MM.1S (cell line): ENCODE results near the gene SH2D1B.

Source experiments
- DNase-seq: peaks from one replicate; pipeline ENCODE4 v3.0.0-alpha.2; 2015
- H2AFZ ChIP-seq: fragments of 300-600 bp; sonication (generic); 2 replicates; pipeline ENCODE4 v1.6.0; 2016; ENCODE audit warnings: antibody characterized with exemption, low read length
- H3F3A ChIP-seq: fragments of 300-600 bp; sonication (generic); 2 replicates; pipeline ENCODE4 v1.6.1; 2016; ENCODE audit warnings: mild to moderate bottlenecking, antibody characterized with exemption, low read length, moderate library complexity, mixed read lengths; ENCODE audit not compliant: insufficient read depth
- H3K27ac ChIP-seq: fragments of 300-600 bp; sonication (generic); 2 replicates; pipeline ENCODE4 v1.5.1; 2016; ENCODE audit warnings: mild to moderate bottlenecking, low read length
- H3K27me3 ChIP-seq: fragments of 300-600 bp; sonication (generic); replicated peaks from 2 replicates; pipeline ENCODE4 v1.6.0; 2016; ENCODE audit warnings: low read length; ENCODE audit not compliant: insufficient read depth
- H3K36me3 ChIP-seq: fragments of 300-600 bp; sonication (generic); replicated peaks from 2 replicates; pipeline ENCODE4 v1.6.1; 2016; ENCODE audit warnings: mild to moderate bottlenecking, low read length, mixed read lengths; ENCODE audit not compliant: insufficient read depth
- H3K4me1 ChIP-seq: fragments of 300-600 bp; sonication (generic); 2 replicates; pipeline ENCODE4 v1.6.1; 2016; ENCODE audit warnings: low read length, mixed read lengths
- H3K4me2 ChIP-seq: fragments of 300-600 bp; sonication (generic); 2 replicates; pipeline ENCODE4 v1.6.0; 2016; ENCODE audit warnings: low read depth, low read length
- H3K4me3 ChIP-seq: fragments of 300-600 bp; sonication (generic); 2 replicates; pipeline ENCODE4 v1.5.1; 2016; ENCODE audit warnings: low read length, mixed read lengths
- H3K79me2 ChIP-seq: fragments of 300-600 bp; sonication (generic); 2 replicates; pipeline ENCODE4 v1.6.1; 2016; ENCODE audit warnings: mixed run types, low read length, mixed read lengths
- H3K9ac ChIP-seq: fragments of 300-600 bp; sonication (generic); 2 replicates; pipeline ENCODE4 v1.6.1; 2016; ENCODE audit warnings: low read length, mixed read lengths
- H3K9me2 ChIP-seq: fragments of 300-600 bp; sonication (generic); replicated peaks from 2 replicates; pipeline ENCODE4 v1.6.1; 2016; ENCODE audit warnings: mild to moderate bottlenecking, low read length, mixed read lengths; ENCODE audit not compliant: insufficient read depth
- H3K9me3 ChIP-seq: fragments of 300-600 bp; sonication (generic); replicated peaks from 2 replicates; pipeline ENCODE4 v1.6.1; 2016; ENCODE audit warnings: mild to moderate bottlenecking, low read length, mixed read lengths; ENCODE audit not compliant: insufficient read depth
- H4K20me1 ChIP-seq: fragments of 300-600 bp; sonication (generic); 2 replicates; pipeline ENCODE4 v1.6.1; 2016; ENCODE audit warnings: mild to moderate bottlenecking, low read length, moderate library complexity, mixed read lengths; ENCODE audit not compliant: insufficient read depth
- CTCF ChIP-seq: fragments of 300-600 bp; sonication (generic); IDR thresholded peaks from 2 replicates; pipeline ENCODE4 v1.5.1; 2016; ENCODE audit warnings: antibody characterized with exemption, low read length, mixed read lengths
- EZH2 ChIP-seq: fragments of 300-600 bp; sonication (generic); optimal IDR thresholded peaks from 2 replicates; pipeline ENCODE3; 2017; ENCODE audit warnings: low read depth, mild to moderate bottlenecking, antibody characterized with exemption, low read length, mixed read lengths
- EZH2phosphoT487 ChIP-seq: fragments of 300-600 bp; sonication (generic); IDR thresholded peaks from 2 replicates; pipeline ENCODE4 v1.6.1; 2018; ENCODE audit warnings: antibody characterized with exemption, low read length

The SH2D1B gene

GRCh38 chr1:162351246-162351842 lies 60.6 kb downstream of the SH2D1B start:
- Histone ChIP-seq H3K4me1 (no peaks in the 10 kb centered on the region), H3K9ac (no peak overlapping the region), H3K36me3 (no peaks in the 10 kb centered on the region), H2AFZ (no peak overlapping the region), H3K4me3 (no peak overlapping the region), H3K27ac (no peak overlapping the region), H3K9me2 (no peaks in the 10 kb centered on the region), H3K9me3 (no peaks in the 10 kb centered on the region), H3K79me2 (no peaks in the 10 kb centered on the region), H3K27me3 (no peaks in the 10 kb centered on the region), H4K20me1 (no peaks in the 10 kb centered on the region), H3K4me2 (no peak overlapping the region), H3F3A (no peaks in the 10 kb centered on the region)
- TF ChIP-seq EZH2: no peak
- TF ChIP-seq CTCF: no peak
- DNase-seq: no peak

- Histone ChIP-seq H3K9me2 (no peaks in the 10 kb centered on the region), H3K4me3 (no peak overlapping the region)
- DNase-seq: no peak
Observed at GRCh38 chr1:162349635-162350330, 62.2 kb downstream of the SH2D1B start.

GRCh38 chr1:162347281-162347680 lies 64.7 kb downstream of the SH2D1B start:
- Histone ChIP-seq H3K4me3 (no peak overlapping the region), H4K20me1 (no peaks in the 10 kb centered on the region), H3K9me2 (no peaks in the 10 kb centered on the region), H3K4me1 (no peaks in the 10 kb centered on the region), H3K9me3 (no peaks in the 10 kb centered on the region), H3K27me3 (no peaks in the 10 kb centered on the region), H3K27ac (no peak overlapping the region), H3K9ac (no peak overlapping the region), H2AFZ (no peak overlapping the region), H3K79me2 (no peaks in the 10 kb centered on the region), H3K36me3 (no peaks in the 10 kb centered on the region), H3F3A (no peaks in the 10 kb centered on the region), H3K4me2 (no peak overlapping the region)
- DNase-seq: no peak
- TF ChIP-seq CTCF: no peak
- TF ChIP-seq EZH2phosphoT487: no peak
- TF ChIP-seq EZH2: no peak

More at GRCh38 chr1:162349635-162350330, 62.2 kb downstream of the SH2D1B start:
- Histone ChIP-seq H3K27me3 (no peaks in the 10 kb centered on the region), H3K4me1 (no peaks in the 10 kb centered on the region), H4K20me1 (no peaks in the 10 kb centered on the region), H3K9me3 (no peaks in the 10 kb centered on the region), H3K27ac (no peak overlapping the region), H3K79me2 (no peaks in the 10 kb centered on the region), H3K9ac (no peak overlapping the region), H3K4me2 (no peak overlapping the region), H3K36me3 (no peaks in the 10 kb centered on the region), H2AFZ (no peak overlapping the region), H3F3A (no peaks in the 10 kb centered on the region)
- no peak for TF ChIP-seq EZH2
